ENCODE results near the gene FAM169A.
"Not testable (repeated sequence)": the region's sequence is repeated elsewhere in the genome, so short reads cannot be mapped to it uniquely, and the experiment has no call there.

FAM169A gene

GRCh38 chr5:74870299-74871067 is 4.3 kb upstream of the FAM169A start:
- FAIRE-seq, result no peak
- peak; percentile 27 for DNase-seq (ENCODE audit: insufficient read length, low spot score)

GRCh38 chr5:74869414-74869813 is 3.2 kb upstream of the FAM169A start:
- not testable (repeated sequence) for DNase-seq (ENCODE audit: insufficient read length, low spot score); FAIRE-seq

GRCh38 chr5:74866596-74867162 is 492 bp upstream of the FAM169A start:
- no peak for FAIRE-seq
- DNase-seq (ENCODE audit: insufficient read length, low spot score), result peak; percentile 20

DNA sequence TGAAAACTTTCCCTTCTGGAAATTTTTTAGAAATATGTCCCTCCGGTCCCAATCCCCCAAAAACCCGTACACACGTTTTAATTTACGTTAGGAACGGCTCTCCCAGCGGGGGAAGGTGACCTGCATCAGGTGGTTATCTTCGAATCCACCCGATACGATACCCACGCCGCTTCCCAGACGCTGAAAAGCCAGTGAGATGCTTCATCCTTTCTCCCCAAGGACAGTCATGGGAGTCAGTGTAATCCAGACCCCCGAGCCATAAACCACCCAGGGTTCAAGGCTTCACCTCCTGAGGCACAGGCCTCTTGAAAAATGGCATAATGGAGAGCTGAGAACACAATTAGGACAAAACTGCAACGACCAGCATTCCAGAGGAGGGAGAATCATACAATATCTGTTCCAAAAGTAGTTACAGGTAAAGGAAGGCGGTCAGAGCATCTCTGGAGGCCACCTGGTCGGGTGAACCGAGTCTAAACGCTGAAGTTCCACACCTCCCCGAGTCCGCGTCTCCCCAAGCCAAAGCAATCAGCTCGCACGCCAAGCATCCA is 857 bp downstream of the FAM169A start:
- FAIRE-seq (peak; percentile 60), DNase-seq (ENCODE audit: insufficient read length, low spot score) (peak; percentile 18)

DNA sequence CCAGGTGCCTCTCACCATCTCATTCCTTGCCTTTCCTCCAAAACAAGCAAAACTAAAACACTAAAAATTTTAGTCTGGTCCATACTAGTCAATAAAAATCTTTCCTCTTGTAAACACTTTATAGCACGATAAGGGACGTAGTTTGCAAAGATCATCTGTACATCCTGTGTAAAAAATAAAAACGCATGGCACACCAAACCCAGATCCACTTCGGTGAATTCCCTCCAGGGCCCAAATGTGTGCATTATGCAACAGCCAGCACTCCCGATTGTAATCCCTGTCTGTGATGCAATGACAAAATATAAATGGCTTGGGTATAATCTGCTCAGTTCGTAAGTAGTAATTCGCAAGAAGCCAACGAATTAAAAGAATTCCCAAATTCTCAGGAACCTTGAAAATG is 1.4 kb downstream of the FAM169A start:
- no peak for FAIRE-seq

GRCh38 chr5:74863726-74864125 is 2.5 kb downstream of the FAM169A start:
- FAIRE-seq (no peak), DNase-seq (ENCODE audit: insufficient read length, low spot score) (no peak)

More for the DNA sequence above, 1.4 kb downstream of the FAM169A start:
- DNase-seq (ENCODE audit: insufficient read length, low spot score), result no peak

GRCh38 chr5:74862221-74862620 is 4.0 kb downstream of the FAM169A start:
- FAIRE-seq (no peak), DNase-seq (ENCODE audit: insufficient read length, low spot score) (no peak)

- not testable (repeated sequence) for DNase-seq (ENCODE audit: insufficient read length, low spot score); FAIRE-seq
These were observed 9.2 kb downstream of the FAM169A start for GRCh38 chr5:74856975-74857374.

DNA sequence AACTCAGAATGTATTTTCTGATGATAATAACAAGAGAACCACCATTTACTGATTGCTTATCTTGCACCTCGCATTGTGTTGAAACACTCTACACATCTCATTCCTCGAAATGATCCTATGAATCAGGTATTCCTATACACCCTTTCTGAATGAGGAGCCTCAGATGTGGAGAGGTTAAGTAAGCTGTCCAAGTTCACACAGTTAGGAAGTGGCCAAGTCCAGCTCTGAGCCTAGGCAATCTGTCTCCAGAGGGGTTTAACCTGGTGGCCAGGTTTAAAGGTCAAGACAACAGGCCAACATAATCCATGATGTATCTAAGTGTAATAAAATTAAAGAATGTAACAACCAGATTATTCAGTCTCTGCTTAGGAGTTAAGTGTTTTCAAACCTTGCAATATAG is 12.9 kb downstream of the FAM169A start:
- DNase-seq (ENCODE audit: insufficient read length, low spot score) (no peak), FAIRE-seq (no peak)

- FAIRE-seq (no peak), DNase-seq (ENCODE audit: insufficient read length, low spot score) (peak; percentile 22)
These were observed 14.4 kb downstream of the FAM169A start for GRCh38 chr5:74851684-74852353.

GRCh38 chr5:74850789-74851425 is 15.3 kb downstream of the FAM169A start:
- FAIRE-seq (no peak), DNase-seq (ENCODE audit: insufficient read length, low spot score) (no peak)

- no peak for DNase-seq (ENCODE audit: insufficient read length, low spot score)
- FAIRE-seq, result no peak
These were observed 16.2 kb downstream of the FAM169A start for GRCh38 chr5:74850030-74850429.

DNA sequence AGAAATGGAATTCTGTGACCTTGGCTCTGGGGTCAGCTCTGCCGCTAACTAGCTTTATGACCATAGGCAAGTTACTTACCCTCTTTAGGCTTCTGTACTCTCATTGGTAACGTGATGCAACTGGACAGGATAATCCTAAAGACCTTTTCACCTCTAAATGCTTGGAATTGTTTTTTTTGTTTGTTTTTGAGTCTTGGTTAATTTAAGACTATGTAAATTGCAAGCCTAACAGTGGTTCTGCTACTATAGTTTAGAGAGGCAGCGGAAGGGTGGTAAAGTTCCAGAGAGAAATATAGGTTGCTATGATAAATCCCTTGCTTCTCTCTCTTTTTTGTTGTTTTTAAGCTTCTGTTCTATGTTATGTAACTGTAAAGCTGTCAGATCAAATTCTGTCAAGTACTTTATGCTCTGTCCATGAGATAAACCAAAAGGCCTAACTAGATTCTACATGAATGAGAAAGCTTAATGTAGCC is 17.6 kb downstream of the FAM169A start:
- no peak for DNase-seq (ENCODE audit: insufficient read length, low spot score)
- FAIRE-seq, result no peak

- DNase-seq (ENCODE audit: insufficient read length, low spot score) (no peak), FAIRE-seq (no peak)
These were observed 27.0 kb downstream of the FAM169A start for GRCh38 chr5:74839229-74839628.

- FAIRE-seq, result no peak
- no peak for DNase-seq (ENCODE audit: insufficient read length, low spot score)
These were observed 27.9 kb downstream of the FAM169A start for GRCh38 chr5:74838262-74838661.

DNA sequence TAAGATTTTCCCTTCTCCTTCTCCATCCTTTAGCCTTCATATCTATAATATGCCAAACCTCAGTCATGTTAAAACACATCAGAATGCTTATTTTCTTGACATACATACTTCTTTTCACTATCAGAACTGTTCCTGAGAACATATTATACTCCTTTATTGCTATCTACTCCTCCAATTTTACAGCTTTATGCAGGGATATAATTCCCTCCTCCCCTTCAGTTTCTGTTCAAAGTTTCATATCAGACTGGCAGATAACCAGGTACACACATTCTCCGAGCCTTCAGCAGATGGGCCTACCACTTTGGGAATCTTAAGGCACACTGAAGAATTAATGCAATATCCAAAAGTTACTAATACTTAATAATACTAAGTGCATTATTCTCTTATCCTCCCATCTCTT is 29.1 kb downstream of the FAM169A start:
- no peak for DNase-seq (ENCODE audit: insufficient read length, low spot score)
- FAIRE-seq, result no peak

- FAIRE-seq, result no peak
- no peak for DNase-seq (ENCODE audit: insufficient read length, low spot score)
These were observed 32.5 kb downstream of the FAM169A start for GRCh38 chr5:74833537-74834266.

- no peak for FAIRE-seq
These were observed 36.8 kb downstream of the FAM169A start for GRCh38 chr5:74829413-74829812.

GRCh38 chr5:74822288-74822687 is 43.9 kb downstream of the FAM169A start:
- FAIRE-seq (no peak), DNase-seq (ENCODE audit: insufficient read length, low spot score) (no peak)

More at GRCh38 chr5:74829413-74829812, 36.8 kb downstream of the FAM169A start:
- no peak for DNase-seq (ENCODE audit: insufficient read length, low spot score)

DNA sequence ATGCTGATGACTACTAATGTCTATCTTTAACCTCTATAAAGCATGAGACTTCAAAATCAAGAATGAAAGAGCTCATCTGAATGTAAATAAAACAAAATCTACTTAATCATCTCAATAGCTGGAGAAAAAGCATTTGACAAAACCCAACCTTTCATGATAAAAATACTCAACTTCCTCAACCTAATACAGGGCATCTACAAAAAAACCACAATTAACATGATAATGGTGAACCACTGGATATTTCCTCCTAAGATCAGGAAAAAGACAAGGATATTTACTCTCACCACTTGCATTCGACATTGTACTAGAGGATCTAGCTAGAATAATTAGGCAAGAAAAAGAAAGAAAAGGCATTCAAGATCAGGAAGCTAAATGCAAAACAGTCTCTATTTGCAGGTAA is 49.3 kb downstream of the FAM169A start:
- FAIRE-seq, result no peak
- no peak for DNase-seq (ENCODE audit: insufficient read length, low spot score)

Measured in HTR-8/SVneo (cell line).